ENCODE results near the gene GPR35. TPM values are rescaled to one million over a fixed set of nuclear protein-coding genes. Genes with fewer than 3 reads are reported as not detected.
"Not testable (repeated sequence)": the region's sequence is repeated elsewhere in the genome, so short reads cannot be mapped to it uniquely, and the experiment has no call there.

The GPR35 gene
- polyA plus RNA-seq, 1 experiment, result 0.06 TPM

DNA sequence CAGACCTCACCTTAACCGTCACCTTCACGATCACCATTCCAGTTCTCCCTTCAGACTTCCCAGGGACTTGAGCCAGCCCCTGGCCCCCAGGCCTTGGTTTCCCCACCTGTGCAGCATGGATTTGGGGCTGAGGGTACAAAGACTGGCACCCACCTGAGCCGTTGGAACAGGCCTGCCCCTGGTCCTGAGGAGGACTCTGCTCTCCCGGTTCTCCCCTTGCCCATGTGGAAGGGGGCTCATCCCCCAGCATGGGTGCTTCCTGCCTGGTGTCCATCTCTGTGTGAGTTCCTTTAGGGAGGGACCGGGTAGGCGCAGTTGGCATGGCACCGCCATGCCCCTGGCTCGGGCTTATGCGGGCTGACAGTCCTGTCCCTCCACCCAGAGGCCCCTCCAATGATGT lies 10.9 kb upstream of the GPR35 start:
- no peaks in the 10 kb centered on the region; the same call in 1 of the 2 replicates for H3K9me3 ChIP-seq (ENCODE audit: control insufficient read depth, insufficient read depth, low read length)
- TF ChIP-seq, protein P1, sequence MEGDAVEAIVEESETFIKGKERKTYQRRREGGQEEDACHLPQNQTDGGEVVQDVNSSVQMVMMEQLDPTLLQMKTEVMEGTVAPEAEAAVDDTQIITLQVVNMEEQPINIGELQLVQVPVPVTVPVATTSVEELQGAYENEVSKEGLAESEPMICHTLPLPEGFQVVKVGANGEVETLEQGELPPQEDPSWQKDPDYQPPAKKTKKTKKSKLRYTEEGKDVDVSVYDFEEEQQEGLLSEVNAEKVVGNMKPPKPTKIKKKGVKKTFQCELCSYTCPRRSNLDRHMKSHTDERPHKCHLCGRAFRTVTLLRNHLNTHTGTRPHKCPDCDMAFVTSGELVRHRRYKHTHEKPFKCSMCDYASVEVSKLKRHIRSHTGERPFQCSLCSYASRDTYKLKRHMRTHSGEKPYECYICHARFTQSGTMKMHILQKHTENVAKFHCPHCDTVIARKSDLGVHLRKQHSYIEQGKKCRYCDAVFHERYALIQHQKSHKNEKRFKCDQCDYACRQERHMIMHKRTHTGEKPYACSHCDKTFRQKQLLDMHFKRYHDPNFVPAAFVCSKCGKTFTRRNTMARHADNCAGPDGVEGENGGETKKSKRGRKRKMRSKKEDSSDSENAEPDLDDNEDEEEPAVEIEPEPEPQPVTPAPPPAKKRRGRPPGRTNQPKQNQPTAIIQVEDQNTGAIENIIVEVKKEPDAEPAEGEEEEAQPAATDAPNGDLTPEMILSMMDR (IDR thresholded peaks at IDR 0.05; ENCODE audit: low read depth, low read length), result no peak
- H3K4me3 ChIP-seq (ENCODE audit: low read depth, low read length), result no peak overlapping the region
- CTCF ChIA-PET, result no interaction called here
- H3K27ac ChIP-seq (ENCODE audit: low read depth, low read length), result no peak overlapping the region
- DNase-seq (ENCODE audit: low read depth, low spot score), result no peak
- POLR2A ChIA-PET, result no interaction called here
- no peaks in the 10 kb centered on the region for H3K27me3 ChIP-seq (ENCODE audit: control insufficient read depth, insufficient read depth, low read length)

DNA sequence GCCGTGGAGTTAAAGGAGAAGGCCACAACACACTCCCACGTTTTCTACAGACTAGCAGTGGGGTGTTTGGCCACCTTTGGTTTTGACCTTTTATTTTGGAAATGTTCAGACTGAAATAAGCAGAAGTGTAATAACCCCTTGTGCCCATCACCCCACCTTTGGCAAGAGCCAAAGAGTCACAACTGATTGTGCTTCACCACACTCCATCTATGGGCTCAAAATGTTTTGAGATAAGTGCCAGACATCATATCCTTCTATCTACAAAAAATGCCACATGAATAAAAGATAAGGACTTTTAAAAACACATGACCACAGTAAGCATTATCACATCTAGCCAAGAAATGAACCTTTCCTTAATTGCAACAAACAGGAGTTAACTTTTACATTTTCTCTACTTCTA lies 9.9 kb upstream of the GPR35 start:
- Histone ChIP-seq H3K4me3 (ENCODE audit: low read depth, low read length) (no peak overlapping the region), H3K27me3 (ENCODE audit: control insufficient read depth, insufficient read depth, low read length) (peaks cover 2% of the 10 kb centered on the region), H3K27ac (ENCODE audit: low read depth, low read length) (no peak overlapping the region), H3K9me3 (ENCODE audit: control insufficient read depth, insufficient read depth, low read length) (no peaks in the 10 kb centered on the region; the same call in 1 of the 2 replicates)
- POLR2A ChIA-PET, result no interaction called here
- DNase-seq (ENCODE audit: low read depth, low spot score), result no peak
- CTCF ChIA-PET, result no interaction called here
- TF ChIP-seq, protein P1 (IDR thresholded peaks at IDR 0.05; ENCODE audit: low read depth, low read length), result no peak

DNA sequence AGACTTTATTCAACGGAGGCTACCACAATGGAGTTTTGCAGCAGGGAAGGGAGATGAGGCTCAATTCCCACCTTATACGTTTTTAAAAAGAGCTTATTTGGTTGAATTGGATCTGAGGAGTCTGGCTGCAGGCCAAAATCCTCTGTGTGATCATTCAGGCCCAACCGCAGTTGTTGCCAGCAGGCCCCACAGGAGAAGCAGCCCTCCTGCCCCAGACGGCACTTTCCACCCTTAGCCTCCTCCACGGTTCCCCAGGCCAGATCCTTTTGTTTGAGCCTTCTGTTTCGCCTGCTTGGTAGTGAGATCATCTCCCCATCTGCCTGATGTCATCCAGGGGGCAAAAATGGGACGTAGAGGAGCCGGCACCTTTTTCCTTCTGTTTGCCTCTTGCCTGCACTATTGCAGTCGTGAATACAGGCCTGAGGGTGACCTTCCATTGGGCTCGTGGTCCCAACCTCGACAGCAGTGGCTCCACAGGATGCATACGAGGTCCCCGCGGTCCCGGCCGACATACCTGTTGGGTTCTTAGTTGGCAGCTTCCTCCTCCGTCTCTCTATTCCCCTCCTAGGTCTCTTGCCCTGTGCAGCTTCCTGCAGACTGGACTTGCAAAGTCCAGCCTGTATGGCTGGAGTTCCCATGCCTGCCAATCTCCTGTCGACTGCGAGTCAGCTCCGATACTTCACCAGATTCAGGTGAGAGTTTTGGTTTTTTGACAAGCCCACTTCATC lies 9.3 kb upstream of the GPR35 start:
- ChIA-PET CTCF (no interaction called here), POLR2A (no interaction called here)
- H3K9me3 ChIP-seq (ENCODE audit: control insufficient read depth, insufficient read depth, low read length), result no peaks in the 10 kb centered on the region; the same call in 1 of the 2 replicates
- no peak overlapping the region for H3K4me3 ChIP-seq (ENCODE audit: low read depth, low read length)
- H3K27me3 ChIP-seq (ENCODE audit: control insufficient read depth, insufficient read depth, low read length), result peaks cover 2% of the 10 kb centered on the region
- TF ChIP-seq, protein P1 (IDR thresholded peaks at IDR 0.05; ENCODE audit: low read depth, low read length), result no peak
- no peak overlapping the region for H3K27ac ChIP-seq (ENCODE audit: low read depth, low read length)
- no peak for DNase-seq (ENCODE audit: low read depth, low spot score)

DNA sequence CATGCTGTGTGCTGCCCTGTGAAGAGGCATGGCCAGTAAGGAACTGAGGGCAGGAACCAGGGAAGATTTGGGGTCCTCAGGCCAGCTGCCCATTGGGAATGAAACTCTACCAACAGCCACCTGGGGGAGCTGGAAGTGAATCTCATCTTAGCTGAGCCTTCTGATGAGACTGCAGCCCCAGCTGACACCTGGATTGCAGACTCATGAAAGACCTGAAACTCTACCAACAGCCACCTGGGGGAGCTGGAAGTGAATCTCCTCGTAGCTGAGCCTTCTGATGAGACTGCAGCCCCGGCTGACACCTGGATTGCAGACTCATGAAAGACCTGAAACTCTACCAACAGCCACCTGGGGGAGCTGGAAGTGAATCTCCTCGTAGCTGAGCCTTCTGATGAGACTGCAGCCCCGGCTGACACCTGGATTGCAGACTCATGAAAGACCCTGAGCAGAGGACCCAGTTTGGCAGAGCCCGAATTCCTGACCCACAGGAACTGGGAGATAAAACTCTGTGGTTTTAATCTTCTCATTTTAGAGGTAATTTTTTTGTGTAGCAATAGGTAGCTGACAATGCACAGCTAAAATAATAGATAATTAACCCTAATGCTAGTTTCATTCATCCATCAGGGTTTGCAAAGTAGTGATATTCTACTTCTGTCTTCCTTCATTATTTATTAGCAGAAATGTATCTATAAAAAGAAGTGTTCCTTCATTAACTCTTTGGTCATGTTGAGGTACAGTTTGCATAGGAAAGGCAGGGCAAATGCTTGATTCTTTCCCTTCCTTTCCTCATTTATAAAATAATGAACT lies 8.2 kb upstream of the GPR35 start:
- CTCF ChIA-PET; POLR2A ChIA-PET; H3K27me3 ChIP-seq (ENCODE audit: control insufficient read depth, insufficient read depth, low read length); H3K4me3 ChIP-seq (ENCODE audit: low read depth, low read length); DNase-seq (ENCODE audit: low read depth, low spot score); H3K27ac ChIP-seq (ENCODE audit: low read depth, low read length); H3K9me3 ChIP-seq (ENCODE audit: control insufficient read depth, insufficient read depth, low read length): not testable (repeated sequence)

DNA sequence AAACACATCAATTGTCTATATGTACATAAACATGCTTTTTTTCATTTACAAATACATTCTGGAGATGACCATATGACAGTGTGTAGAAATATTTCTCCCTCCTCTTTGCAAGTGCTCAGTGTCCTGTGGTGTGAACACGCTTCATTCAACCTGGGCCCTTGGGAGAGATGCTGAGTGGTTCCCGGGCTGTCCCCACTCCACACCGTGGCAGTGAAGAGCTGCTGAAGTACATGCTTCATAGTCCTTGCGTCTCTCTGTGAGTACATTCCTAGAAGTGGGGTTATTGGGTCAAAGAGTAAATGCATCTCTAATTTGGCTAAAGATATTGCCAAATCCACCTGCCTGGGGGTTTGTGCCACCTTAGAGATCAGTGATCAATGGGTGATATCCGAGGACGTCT lies 6.5 kb upstream of the GPR35 start:
- DNase-seq (ENCODE audit: low read depth, low spot score), result no peak
- TF ChIP-seq, protein P1 (IDR thresholded peaks at IDR 0.05; ENCODE audit: low read depth, low read length), result no peak
- ChIA-PET POLR2A (no interaction called here), CTCF (interaction anchor here (1.2 kb wide), 1 partner anchor 105 kb away, joined by 3 read pairs; no protein-coding TSS in a partner anchor)
- Histone ChIP-seq H3K9me3 (ENCODE audit: control insufficient read depth, insufficient read depth, low read length) (no peaks in the 10 kb centered on the region; the same call in 1 of the 2 replicates), H3K4me3 (ENCODE audit: low read depth, low read length) (no peak overlapping the region), H3K27ac (ENCODE audit: low read depth, low read length) (no peak overlapping the region), H3K27me3 (ENCODE audit: control insufficient read depth, insufficient read depth, low read length) (peaks cover 2% of the 10 kb centered on the region)

All from AG04450 (cell line).